Femur (tissue), 1 donor: Measurements from ENCODE around the gene CTR9.

Experiments used
- DNase-seq: peaks from one replicate; pipeline ENCODE4 v3.0.0-alpha.2; 2017

Gene CTR9

DNA sequence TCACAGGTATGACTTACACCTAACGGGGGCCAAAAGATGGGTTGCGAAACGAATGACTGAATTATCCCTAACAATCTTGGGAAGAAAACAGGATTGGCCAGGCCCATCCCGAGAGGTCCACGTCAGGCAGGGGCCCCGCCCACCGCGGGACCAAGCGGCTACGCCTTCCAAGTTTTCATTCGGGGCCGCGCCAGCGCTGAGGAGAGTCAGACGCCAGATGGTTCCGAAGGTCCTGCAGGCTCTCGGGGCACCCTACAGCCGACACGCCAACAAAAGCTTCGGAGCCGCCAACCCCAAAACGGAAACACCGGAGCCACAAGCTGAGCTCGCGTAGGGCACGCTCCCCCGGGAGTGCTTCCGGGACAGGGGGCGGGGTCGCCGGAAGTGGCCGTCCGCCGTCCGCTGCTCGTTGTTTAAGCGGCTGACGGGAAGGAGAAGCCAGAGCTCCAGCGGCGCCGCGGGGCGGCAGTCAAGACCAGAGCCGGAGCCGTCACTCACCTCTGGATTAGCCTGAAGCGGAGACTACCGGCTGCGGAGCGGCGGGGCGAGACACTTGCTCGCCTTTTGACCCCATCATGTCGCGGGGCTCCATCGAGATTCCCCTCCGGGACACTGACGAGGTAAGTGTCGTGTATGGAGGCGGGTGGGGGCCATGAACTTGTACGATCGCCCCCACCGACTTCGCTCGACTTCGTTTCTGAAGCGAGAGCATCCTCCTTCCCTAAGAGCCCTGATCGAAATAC lies at the start of gene CTR9:
TSS of gene CTR9 (plus strand) at position 409 of the 743 bp plus-strand sequence. CDS start at position 576, 167 bp downstream.
- DNase-seq = peak; percentile 97

DNA sequence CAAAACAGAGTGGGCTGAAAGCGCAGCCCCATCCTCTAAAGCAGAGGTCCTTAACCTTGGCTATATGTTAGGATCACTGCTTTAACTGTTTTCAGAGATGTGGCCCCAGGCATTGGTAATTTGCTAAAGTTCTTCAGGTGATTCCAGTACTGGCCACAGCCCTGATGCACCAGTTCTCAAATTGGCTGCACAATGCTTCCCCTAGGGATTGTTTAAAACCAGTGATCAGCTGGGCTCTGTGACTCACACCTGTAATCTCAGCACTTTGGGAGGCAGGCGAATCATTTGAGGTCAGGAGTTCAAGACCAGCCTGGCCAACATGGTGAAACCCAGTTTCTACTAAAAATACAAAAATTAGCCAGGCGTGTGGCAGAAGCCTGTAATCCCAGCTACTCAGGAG lies 49.1 kb upstream of the CTR9 start:
- no peak for DNase-seq

DNA sequence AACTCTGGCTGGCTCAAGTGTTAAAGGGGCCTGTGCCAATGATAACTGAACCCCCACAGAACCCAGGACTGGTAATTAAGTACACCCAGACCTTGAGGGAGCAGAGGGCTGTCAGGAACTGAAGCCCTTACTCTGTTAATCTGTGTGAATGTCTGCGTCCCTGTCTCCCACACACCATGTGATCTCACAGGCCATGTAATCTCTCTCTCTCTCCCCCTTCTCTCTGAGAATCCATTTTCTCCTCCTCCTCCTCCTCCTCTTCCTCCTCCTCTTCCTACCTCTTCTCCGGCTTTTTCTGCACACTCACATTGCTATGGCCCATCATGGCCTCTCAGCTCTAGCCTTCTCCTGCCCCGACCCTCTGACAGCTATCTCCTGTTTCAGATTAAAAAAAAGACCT lies 42.9 kb upstream of the CTR9 start:
- DNase-seq = no peak

DNA sequence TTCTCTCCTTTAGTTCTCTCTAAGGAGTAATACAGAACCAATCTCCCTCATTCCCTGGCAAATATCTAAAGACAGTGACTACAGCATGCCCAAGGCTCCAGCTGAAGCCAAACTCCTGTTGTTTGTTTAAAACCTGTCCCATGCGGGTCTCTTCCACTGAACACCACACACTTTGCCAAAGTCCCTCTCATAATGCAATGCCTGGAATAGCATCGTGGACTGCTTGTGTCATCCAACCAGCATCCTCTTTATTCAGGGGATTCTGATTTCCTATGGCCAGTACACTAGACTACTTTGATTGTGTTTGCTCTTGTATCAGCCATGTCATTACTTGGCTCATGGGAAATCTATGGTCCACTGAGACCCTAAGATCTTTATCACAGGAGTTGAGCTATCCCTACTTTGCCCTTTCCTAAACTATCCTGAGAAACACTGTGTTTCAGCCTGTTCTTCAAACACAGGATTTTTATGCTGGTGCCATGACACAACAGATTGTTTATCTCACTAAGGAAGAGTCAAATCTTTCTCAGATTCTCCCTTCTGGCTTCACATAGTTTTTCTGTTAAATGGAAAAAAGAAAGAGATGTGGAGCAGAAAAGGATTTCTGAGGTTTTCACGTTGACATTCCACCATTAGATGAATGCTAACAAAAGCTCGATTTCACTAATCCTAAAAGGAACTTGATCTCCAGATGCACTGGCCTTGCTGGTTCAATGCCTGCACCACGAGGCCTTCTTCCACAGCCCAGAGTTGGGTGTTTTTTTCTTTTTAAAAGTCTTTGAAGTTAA lies 41.6 kb upstream of the CTR9 start:
- DNase-seq = no peak

DNA sequence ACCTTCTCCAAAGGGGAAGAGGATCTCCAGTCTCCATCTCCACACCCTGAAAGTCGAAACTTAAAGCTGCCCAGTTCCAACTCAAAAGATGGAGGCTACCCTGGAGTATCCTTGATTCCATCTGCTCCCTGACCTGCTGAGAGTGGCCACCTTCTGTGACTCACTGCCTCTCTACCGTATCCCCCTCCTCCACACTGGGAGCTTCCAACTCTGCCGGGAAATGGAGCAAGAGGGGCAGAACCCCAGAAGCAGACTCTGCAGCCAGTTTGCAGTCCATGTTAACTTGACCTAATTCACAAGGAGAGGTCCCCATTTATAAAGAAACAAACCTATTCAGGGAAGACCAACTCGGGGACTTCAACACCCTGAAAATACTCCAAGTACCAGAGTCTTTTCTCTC lies 35.5 kb upstream of the CTR9 start:
- no peak for DNase-seq

DNA sequence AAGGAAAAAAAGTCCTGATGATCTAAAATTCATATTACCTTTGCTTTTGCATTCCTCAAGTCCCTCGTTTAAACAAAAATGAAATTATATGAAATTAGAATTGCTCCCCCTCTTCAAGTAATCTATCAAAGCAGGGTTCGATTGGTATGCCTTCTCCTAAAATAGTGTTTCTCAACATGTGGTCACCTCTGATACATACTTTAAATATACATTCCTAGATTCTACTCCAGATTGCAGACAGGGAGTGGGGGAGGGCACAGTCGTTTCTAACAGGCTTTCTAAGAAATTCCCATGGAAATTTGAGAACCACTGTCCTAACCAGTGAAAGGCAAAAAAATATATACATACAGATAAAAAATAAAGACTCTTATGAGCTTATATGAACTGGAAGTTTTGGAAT lies 34.9 kb upstream of the CTR9 start:
- DNase-seq = no peak

DNA sequence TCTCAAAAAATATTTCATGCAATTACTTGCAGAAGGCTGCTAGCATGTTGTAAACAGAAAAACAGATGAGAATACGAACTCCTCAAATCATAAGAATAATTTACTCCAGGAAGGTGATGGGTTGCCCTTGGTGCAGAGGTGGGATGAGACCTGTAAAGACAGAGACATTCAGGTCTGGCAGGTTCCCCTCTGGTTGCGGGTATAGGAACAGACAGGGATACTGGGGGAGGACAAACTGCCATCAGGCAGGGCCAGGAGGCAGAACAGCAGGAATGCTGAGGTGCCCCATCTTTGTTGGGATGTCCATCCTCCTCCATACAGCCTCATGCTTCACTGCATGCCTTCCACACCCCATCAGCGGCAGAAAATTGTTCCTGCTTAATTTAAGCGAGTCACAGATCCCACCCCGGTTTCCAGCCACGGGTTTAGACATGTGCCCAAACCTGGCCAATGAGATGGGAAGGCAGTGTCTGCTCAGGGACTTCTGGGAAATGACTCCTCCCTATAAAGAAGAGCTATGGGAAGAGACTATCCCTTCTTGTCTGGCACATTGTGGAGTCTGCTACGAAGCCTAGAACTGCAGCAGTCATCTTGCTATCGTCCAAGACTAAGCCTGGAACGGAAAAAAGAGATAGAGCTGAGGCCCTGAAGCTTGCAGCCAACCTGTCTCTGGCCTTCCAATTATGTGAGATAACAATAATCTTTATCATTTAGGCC lies 34.3 kb upstream of the CTR9 start:
- DNase-seq = no peak

DNA sequence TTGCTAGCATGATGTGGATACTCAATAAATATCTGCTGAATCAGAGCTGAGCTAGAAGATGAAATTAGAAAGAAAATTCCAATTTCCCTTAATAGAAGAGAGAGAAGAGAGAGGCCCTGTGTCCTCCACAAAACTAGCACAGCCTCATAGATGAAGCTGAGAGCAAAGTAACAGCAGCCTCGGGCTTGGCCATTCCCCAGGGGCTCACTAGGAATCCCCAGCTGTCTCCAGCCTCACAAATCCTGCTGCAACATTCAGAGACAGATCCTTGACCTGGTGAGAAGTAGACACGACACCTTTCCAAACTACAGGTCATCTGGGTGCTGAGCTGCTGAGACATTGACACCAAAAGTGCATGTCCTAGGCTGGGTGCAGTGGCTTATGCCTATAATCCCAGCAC lies 31.4 kb upstream of the CTR9 start:
- no peak for DNase-seq

DNA sequence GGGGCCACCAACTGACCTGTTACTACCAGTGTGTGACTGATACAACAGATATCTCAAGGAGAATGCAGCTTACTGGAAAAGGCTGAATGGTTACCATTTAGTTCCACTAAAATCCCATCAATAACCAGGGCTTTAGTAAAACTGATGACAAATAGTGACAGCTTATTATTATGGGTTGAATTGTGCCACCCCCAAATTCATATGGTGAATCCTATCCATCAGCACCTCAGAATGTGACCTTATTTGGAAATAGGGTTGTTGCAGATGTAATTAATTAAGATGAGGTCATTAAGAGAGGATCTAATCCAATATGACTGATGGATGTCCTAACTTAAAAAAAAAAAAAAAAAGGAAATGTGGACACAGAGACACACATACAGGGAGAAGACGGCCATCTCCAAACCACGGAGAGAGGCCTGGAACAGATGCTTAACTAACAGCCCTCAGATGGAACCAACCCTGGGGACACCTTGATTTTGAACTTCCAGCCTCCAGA lies 30.1 kb upstream of the CTR9 start:
- no peak for DNase-seq

DNA sequence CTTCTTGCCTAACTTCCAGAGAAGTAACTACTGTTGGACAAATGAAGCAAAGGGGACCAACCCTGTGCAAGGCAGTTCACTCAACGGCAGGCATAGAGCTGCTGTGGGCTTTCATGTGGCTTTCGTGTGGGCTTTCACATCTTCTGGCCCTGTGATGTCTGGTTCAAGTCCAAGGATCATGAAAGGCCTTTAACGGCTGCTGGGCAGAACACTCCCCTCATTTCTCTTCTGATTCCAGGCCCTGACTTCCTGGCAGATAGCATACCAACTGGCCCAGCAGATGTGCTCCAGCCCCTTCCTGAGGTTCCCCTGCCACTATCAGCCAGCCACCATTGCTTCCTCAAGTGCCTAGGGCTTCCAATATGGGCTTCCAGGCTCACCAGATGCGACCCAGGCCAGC lies 28.7 kb upstream of the CTR9 start:
- no peak for DNase-seq

DNA sequence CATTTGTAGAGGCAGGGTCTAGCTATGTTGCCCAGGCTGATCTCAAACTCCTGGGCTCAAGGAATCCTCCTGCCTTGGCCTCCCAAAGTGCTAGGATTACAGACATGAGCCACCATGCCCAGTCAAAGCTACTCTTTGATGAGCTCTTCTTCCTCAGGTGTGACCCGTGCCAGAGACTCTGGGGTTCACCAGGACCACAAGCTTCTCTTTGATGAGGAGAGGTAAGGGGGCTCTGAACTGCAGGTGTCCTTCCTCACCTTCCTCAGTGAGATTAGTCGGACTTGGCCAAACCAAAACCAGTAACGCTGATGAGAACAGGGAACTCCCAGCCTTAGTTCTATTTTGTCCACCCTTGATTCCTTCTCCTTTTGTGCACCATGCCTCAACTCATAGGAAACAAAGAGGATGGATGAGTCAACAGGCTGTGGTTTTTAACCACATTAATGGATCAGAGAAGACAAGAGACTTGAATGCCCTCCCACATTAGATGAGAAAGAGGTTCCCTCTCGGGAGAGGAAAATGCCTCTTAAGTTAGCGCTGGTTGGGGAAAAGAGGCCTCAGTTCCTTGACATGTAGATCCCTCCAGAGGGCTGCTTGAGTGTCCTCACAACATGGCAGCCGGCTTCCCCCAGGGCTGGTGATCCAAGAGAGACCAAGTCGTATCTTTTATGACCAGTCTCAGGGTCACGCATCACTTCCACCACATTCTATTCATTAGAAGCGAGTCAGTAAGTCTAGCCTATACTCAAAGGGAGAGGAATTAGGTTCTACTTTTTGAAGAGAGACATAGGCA lies 25.7 kb upstream of the CTR9 start:
- no peak for DNase-seq

DNA sequence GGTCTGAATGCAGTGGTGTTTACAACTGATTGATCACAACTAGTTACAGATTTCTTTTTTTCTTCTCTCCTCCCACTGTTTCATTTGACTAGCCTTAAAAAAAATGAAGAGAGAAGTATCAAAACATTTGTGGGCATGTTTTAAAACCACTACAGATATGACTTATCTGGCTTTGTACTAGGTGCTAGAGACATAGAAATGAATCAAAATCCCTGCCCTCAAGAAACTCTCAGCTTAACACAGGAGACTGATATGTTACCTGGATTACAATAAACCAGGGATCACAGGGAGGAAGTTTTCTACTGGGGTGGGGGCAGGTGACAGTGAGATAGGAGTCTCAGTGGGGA lies 25.2 kb upstream of the CTR9 start:
- no peak for DNase-seq

DNA sequence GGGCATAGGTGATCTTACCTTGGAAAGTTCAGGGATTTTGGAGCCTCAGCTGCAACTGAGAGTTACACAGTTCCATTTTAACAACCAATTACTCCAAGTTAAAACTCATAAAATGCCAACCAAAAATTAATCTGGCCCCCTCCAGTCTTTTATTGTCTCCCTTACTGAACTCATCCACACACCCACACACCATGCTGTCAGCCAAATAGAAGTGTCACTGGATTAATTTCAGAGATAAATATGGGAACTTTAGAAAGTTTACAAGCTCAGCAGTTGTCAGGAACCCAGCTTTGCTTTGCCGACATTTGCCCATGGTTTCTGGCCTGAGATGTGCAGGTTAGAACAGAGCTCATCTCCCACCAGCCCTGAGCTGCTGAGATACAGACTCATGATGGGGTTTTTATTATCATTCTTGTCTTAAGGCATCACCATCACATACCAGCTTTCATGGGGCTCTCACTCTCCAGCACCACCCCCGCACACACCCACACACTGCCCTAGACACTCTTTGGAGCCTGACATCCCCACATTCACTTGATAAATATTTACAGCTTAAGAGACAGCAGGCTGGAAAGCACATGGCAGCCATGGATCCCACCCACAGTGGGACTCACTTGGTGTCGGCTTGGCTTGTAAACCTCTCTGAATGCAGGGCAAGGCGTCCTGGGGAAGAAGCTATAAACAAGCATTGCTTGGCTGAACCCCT lies 23.7 kb upstream of the CTR9 start:
- DNase-seq = no peak

DNA sequence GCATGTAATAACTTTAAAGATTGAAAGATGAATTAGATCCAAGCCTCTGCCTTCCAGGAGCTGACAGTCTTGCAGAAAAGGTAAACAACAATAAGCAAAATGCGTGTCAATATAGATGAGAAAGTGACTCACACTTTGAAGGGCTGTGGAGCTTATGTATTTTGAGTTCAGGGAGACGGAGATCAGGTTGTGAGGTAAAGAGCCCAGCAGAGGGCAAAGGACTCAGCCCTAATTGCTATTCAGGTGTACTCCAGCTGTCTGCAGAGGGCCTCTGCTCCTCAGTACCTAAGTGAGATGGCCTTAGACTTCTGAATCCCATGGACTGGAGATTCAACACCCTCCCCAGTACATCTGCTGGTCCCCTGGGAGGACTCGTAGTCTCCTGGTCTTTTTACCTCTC lies 22.9 kb upstream of the CTR9 start:
- DNase-seq = no peak

DNA sequence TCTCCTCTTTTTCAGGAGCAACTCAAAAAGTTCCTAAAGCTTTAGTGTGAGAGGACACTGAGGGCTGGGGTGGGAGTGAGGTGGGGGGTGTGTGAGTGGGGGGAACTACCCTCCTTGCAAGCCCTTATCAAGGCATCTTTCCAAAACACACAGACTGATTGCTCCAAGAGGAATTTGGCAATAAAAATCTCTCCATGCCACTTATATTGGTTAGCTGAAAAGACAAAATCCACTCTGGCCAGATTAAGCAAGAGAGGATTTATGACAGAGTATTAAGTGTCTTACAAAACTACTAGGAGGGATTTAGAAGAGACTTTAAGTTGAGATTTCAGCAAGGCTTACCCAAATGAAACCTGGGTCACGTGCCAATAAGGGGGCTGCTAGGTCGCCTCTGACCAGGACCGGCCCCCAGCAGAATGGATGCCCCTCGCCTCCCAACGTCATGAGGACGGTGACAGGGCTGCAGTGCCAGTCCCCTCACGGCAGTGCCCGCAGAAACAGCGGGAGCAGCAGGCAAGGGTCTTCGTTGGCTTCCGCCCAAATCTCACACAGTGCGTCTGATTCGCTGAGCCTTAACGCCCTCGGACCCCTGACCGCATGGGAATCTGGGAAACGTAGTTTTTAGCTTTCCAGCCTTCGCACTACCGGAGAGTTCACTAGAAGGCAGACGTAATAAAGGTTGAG lies 22.1 kb upstream of the CTR9 start:
- DNase-seq = peak; percentile 49

DNA sequence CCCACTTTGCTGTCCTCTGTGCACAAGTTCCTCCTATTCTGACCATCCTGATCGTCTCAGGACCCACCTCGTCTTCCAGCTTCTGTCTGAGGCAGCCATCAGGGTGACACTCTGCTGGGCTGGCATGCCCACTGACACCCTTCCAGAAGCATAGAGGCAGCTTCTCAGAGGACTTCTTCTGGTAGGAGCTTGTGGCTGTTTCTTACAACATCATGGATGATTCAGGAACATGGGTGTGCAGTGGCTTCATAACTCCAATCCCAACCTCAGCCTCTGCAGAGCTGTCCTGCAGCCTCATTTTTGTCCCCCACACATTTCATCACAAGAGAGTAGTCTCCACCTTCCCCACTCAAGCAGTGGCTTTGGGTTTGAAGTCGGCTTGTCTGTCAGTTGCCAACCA lies 20.9 kb upstream of the CTR9 start:
- no peak for DNase-seq

DNA sequence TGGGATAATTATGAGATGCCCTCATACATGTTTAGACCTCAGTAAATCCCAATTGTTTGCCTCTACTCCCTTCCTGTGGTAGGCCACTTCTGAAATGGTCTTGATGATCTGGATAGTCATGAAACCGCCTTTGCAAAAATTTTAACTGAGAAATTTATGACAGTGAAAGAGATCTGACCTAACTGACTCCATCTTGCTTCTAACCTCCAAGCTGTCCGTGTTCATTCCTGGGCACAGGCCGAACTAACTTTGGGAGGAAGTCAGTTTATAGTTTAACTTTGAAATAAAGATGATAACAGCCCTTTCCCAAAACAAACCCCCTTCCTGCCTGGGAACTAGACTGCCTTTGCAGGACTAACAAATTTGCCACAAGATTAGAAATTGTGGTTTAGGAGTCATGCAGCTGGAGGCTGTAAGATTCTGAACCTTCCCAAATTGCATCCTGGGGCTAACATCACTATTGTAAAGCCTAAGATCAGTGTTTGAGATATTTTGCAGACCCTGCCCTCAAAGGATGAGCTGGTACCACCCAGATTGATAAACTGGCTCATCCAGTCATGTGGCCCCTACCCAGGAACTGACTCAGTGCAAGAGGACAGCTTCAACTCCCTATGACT lies 19.9 kb upstream of the CTR9 start:
- no peak for DNase-seq

DNA sequence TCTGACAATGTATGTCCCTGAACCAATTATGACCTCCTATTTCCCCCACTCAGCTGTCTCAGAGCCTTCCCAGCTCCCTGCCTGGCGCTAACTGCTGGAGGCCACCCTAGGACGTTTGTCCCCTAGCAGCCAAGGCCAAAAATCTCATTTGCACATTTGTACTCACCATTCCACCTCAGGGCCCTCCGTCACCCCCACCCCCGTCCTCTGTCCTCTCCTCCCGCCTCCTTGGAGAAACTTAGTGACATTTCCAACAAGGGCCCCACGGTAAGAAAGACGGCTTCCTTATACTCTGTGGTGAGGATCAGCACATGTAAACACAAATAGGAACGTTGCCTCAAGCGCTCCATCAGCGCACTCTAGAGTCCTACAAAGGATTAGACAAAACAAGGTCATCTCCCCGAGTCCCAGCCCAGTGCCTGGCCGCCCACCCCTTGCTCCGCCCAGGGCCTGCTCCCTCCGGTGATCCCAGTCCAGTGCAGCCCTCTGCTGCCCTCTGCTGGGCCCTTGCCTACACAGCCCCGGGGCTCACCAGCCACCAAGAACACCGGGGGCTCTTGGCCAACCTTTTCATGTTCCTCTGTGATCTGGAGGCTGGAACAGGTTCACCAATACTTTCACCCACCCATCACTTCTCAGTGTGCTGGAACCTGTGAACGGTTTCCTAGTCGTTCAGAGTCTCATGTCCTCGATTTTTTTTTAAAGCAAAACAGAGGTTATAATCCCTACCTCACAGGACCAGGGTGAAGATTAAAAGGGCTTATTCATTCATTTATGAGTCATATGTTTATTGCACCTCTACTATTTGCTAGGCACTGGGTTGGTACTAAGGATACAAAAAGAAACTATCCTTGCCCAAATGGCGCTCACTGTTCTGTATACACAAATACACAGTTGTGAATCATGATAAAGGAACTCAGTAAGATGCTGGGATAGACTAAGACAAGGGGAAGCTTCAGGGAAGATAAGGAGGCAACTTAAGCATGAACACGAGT lies 15.3 kb upstream of the CTR9 start:
- peak; percentile 96 for DNase-seq

DNA sequence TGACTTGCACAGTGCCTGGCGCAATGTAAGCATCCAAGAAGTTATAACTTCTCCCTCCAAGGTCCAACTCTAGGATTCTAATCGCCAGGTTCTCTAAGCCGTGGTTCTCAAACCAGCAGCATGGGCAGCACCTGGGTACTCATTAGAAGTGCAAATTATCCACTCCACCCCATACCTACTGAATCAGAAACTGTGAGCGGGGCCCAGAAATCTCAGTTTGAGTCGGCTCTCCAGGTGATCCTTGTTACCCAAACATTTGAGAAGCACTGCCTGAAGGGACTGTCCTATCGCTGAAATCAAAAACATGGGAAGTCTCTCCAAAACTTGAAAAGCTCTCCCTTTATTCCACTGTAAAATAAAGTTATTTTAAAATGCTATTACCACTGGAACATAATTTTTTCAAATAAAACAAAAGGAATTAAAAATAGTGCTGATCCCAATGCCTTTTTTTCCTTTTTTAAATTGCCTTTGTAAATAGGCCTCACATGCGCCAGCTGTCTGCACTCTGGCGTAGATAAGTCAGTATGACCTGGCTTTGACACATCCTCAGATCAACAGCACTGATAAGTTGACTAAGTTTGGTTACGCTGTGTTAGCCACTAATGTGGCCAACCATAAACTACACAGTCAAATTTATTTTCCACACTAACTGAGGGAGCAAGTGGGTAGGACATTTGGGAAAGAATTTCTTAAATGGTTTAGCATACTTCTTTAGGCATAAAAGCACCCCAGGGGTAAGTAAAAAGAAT lies 8.4 kb upstream of the CTR9 start:
- no peak for DNase-seq
